Peyer's patch (tissue), 4 donors: ENCODE data around the gene FLVCR2.

ENCODE experiments used
- CTCF ChIP-seq, 6 experiments: fragments of 450-650 bp in 4 of 6; fragments of 200-600 bp in 2 of 6; sonication (generic) in 1 of 6; IDR thresholded peaks; one replicate each; pipeline ENCODE4 v1.5.1; 2017 to 2019; ENCODE audit warnings: antibody characterized with exemption in 6 of 6, mild to moderate bottlenecking in 3 of 6, moderate library complexity in 1 of 6
- POLR2A ChIP-seq, 2 donors: fragments of 450-650 bp; IDR thresholded peaks; one replicate each; pipeline ENCODE4 v1.5.1; 2017; ENCODE audit warnings: antibody characterized with exemption in 2 of 2, mild to moderate bottlenecking in 2 of 2, moderate library complexity in 2 of 2

GRCh38 chr14:75631453-75631831 lies 53.0 kb downstream of the FLVCR2 start:
- no peak for TF ChIP-seq CTCF (IDR thresholded peaks at IDR 0.05)
- TF ChIP-seq POLR2A (IDR thresholded peaks at IDR 0.05): no peak
